HEK293 (cell line): Measurements from ENCODE around the gene HOXB1.

Experiments used
- GLI4 ChIP-seq: fragments of 450-650 bp; formaldehyde crosslinking; IDR thresholded peaks from 2 replicates; pipeline ENCODE4 v1.5.1; 2016; ENCODE audit warnings: missing biosample characterization, missing genetic modification characterization
- KLF7 ChIP-seq: fragments of 450-650 bp; formaldehyde crosslinking; IDR thresholded peaks from 2 replicates; pipeline ENCODE4 v1.5.1; 2016; ENCODE audit warnings: missing biosample characterization, missing genetic modification characterization, borderline replicate concordance
- PBX3 ChIP-seq: sonication (generic); formaldehyde crosslinking; IDR thresholded peaks from 2 replicates; pipeline ENCODE4 v1.8.1; 2022; ENCODE audit warnings: mild to moderate bottlenecking, moderate library complexity, missing genetic modification reagents
- SALL2 ChIP-seq: fragments of 450-650 bp; formaldehyde crosslinking; IDR thresholded peaks from 2 replicates; pipeline ENCODE4 v1.5.0; 2017; ENCODE audit warnings: missing biosample characterization, mild to moderate bottlenecking, missing genetic modification characterization, borderline replicate concordance
- ZNF239 ChIP-seq: fragments of 450-650 bp; formaldehyde crosslinking; IDR thresholded peaks from 2 replicates; pipeline ENCODE4 v1.5.1; 2016; ENCODE audit warnings: missing biosample characterization, missing genetic modification characterization
- ZNF404 ChIP-seq: fragments of 450-650 bp; formaldehyde crosslinking; IDR thresholded peaks from 2 replicates; pipeline ENCODE4 v1.5.1; 2017; ENCODE audit warnings: missing biosample characterization, missing genetic modification characterization
- ZNF639 ChIP-seq: fragments of 450-650 bp; formaldehyde crosslinking; IDR thresholded peaks from 2 replicates; pipeline ENCODE4 v1.5.1; 2016; ENCODE audit warnings: missing biosample characterization, missing genetic modification characterization
- TF ChIP-seq, protein P1 (sequence below): fragments of 450-650 bp; formaldehyde crosslinking; IDR thresholded peaks from 2 replicates; pipeline ENCODE4 v1.5.1; 2016; ENCODE audit warnings: missing biosample characterization, missing genetic modification characterization
- TF ChIP-seq, protein P2 (sequence below): fragments of 450-650 bp; formaldehyde crosslinking; IDR thresholded peaks from 2 replicates; pipeline ENCODE4 v1.5.1; 2016; ENCODE audit warnings: missing biosample characterization, missing genetic modification characterization, low read depth

GRCh38 chr17:48542698-48543106 is 11.9 kb upstream of the HOXB1 start:
- TF ChIP-seq ZNF239 (tag by site-specific recombination) = no peak
- no peak for TF ChIP-seq KLF7 (tag by site-specific recombination)
- TF ChIP-seq PBX3 = no peak
- TF ChIP-seq SALL2 = no peak
- TF ChIP-seq ZNF639 (tag by site-specific recombination) = no peak
- TF ChIP-seq ZNF404 (tag by site-specific recombination) = no peak
- TF ChIP-seq, protein P1, sequence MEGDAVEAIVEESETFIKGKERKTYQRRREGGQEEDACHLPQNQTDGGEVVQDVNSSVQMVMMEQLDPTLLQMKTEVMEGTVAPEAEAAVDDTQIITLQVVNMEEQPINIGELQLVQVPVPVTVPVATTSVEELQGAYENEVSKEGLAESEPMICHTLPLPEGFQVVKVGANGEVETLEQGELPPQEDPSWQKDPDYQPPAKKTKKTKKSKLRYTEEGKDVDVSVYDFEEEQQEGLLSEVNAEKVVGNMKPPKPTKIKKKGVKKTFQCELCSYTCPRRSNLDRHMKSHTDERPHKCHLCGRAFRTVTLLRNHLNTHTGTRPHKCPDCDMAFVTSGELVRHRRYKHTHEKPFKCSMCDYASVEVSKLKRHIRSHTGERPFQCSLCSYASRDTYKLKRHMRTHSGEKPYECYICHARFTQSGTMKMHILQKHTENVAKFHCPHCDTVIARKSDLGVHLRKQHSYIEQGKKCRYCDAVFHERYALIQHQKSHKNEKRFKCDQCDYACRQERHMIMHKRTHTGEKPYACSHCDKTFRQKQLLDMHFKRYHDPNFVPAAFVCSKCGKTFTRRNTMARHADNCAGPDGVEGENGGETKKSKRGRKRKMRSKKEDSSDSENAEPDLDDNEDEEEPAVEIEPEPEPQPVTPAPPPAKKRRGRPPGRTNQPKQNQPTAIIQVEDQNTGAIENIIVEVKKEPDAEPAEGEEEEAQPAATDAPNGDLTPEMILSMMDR (tag by site-specific recombination) = no peak
- TF ChIP-seq GLI4 = no peak
- TF ChIP-seq, protein P2, sequence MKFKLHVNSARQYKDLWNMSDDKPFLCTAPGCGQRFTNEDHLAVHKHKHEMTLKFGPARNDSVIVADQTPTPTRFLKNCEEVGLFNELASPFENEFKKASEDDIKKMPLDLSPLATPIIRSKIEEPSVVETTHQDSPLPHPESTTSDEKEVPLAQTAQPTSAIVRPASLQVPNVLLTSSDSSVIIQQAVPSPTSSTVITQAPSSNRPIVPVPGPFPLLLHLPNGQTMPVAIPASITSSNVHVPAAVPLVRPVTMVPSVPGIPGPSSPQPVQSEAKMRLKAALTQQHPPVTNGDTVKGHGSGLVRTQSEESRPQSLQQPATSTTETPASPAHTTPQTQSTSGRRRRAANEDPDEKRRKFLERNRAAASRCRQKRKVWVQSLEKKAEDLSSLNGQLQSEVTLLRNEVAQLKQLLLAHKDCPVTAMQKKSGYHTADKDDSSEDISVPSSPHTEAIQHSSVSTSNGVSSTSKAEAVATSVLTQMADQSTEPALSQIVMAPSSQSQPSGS (tag by site-specific recombination) = no peak
